Fibroblast of villous mesenchyme (primary cell): Measurements from ENCODE around the gene ALOX15B. TPM values are rescaled to one million over a fixed set of nuclear protein-coding genes. Genes with fewer than 3 reads are reported as not detected.
A peak's percentile ranks its signal among the peaks of the same experiment; 100 is the strongest.

Source experiments
- DNase-seq: peaks from one replicate; pipeline ENCODE4 v3.0.0-alpha.2; 2010; ENCODE audit warnings: low read depth
- H3K4me3 ChIP-seq: 2 replicates; pipeline ENCODE4 v1.5.1; 2011; ENCODE audit warnings: low read depth, mild to moderate bottlenecking, low read length
- total RNA-seq: library from RNA; depleted of rRNA; stranded (reverse); fragments of >200 nt; gene quantifications from 2 replicates; pipeline ENCODE4 v1.2.3, GENCODE V29; 2012
- TF ChIP-seq, protein P1 (sequence below): IDR thresholded peaks from 2 replicates; pipeline ENCODE4 v1.5.1; 2012; ENCODE audit warnings: low read depth, mild to moderate bottlenecking, low read length; ENCODE audit not compliant: insufficient read depth

ALOX15B gene
- total RNA-seq, 1 donor, result not detected

DNA sequence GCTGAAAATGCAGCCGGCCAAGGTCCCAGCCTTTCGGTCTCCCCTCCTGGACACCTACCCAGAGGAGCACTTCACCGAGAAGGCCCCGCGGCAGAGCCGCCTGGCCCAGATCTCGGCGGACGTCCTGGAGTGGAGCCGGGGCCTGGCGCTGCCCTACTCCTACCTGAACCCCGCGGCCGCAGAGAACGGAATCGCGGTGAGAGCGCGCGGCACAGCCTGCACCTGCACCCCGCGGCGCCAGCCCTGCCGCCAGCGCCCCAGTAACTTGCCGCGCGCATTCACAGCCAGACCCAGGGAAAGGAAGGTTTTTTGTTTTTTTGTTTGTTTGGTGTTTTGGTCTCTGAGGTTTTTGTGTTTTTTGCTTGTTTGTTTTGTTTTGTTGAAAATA is 33.5 kb downstream of the ALOX15B start:
- TF ChIP-seq, protein P1, sequence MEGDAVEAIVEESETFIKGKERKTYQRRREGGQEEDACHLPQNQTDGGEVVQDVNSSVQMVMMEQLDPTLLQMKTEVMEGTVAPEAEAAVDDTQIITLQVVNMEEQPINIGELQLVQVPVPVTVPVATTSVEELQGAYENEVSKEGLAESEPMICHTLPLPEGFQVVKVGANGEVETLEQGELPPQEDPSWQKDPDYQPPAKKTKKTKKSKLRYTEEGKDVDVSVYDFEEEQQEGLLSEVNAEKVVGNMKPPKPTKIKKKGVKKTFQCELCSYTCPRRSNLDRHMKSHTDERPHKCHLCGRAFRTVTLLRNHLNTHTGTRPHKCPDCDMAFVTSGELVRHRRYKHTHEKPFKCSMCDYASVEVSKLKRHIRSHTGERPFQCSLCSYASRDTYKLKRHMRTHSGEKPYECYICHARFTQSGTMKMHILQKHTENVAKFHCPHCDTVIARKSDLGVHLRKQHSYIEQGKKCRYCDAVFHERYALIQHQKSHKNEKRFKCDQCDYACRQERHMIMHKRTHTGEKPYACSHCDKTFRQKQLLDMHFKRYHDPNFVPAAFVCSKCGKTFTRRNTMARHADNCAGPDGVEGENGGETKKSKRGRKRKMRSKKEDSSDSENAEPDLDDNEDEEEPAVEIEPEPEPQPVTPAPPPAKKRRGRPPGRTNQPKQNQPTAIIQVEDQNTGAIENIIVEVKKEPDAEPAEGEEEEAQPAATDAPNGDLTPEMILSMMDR, result no peak
- DNase-seq, result no peak

DNA sequence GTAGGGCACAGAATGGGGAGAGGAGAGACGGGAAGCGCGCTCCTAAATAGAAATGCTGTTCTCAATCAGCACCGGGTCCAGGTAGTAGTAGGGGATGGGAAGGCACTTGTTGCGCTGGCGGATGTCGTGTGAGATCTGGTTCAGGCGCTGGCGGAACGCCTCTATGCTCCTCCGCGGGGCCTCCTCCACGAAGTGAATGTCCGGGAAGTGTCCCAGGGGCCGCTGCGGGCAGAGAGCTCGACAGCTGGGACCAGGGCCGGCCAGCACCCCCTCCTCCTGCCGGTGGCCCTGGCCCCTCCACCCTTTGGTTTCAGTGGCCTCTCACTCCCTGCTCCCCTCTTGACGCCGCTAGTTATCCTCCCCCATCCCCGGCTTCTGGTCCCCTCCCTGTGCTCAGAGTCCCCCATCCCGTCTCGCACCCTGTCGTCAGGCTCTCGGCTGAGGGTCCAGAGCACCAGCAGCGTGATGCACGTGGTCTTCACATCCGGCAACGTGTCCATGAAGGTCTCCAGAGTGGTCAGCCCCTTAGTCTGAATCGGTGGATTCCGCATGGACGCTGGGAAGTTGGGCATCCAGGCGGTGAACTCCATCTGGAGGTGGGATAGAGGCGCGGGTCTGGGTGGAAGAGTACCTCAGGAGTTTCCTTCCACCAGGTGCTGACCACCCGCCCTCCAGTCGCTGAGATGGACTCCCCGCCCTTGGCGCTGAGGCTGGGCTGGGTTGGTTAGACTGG is 34.0 kb downstream of the ALOX15B start:
- no peak for DNase-seq
- H3K4me3 ChIP-seq, result no peak overlapping the region
- TF ChIP-seq, protein P1, result no peak

More for the DNA sequence above, 33.5 kb downstream of the ALOX15B start:
- no peak overlapping the region for H3K4me3 ChIP-seq

DNA sequence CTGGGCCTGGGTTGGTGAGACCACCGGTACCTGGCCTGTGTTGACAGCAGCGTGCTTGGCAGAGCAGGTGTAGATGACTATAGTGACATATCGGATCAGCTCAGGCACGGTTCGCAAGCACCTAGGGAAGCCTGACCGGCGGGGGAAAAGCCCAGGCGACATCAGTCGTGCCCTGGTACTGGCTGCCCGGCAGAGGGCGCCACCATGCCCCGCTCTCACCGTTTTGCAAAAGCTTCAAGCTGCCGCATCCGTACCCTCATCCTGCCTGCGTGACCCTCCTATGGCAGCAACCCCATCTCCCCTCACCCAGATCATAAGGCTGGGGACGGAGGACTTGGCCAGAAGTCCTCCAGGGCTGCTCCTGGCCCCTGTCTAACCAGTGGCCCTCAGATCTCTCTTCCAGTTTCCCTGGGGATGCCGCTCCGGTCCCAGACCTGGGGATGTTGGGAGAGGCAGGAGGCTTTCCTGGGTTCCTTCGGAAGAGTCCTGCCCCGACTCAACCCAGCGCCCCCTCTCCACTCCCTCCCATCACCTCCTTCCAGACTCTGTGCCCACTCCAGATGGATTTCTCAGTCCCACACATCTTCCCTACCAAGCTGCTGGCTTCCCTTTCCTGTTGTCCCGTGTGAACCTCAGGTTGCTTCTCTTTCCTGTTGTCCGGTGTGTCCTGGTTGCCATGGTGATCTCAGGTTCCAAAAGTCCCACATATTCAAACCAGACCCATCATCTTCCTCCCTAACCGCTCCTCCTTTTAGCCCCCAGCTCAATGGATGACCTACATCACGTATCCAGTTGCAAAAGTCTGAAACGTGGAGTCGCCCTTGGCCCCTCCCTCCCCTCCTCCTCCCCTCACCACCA is 35.0 kb downstream of the ALOX15B start:
- no peak overlapping the region for H3K4me3 ChIP-seq
- peak; percentile 53 for DNase-seq
- TF ChIP-seq, protein P1, result peak; percentile 83

DNA sequence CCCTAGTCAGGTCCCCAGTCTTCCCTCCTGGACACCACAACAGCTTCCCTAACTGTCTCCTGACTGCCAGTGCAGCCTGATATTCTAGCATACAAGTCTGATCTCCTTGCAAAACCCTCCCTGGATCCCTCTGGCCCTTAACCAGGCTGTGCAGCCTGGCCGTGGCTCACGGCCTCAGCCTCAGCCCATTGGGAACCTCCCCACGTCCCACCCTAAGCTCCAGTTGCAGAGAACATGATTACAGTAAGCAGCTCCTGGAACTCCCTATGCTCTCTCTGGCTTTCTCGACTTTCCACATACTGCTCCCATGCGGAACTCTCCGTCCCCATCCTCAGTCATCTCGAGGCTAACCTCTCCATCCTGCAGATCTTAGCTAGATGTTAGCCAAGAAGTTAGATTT is 35.7 kb downstream of the ALOX15B start:
- no peak for DNase-seq
- H3K4me3 ChIP-seq, result no peak overlapping the region
- TF ChIP-seq, protein P1, result no peak

DNA sequence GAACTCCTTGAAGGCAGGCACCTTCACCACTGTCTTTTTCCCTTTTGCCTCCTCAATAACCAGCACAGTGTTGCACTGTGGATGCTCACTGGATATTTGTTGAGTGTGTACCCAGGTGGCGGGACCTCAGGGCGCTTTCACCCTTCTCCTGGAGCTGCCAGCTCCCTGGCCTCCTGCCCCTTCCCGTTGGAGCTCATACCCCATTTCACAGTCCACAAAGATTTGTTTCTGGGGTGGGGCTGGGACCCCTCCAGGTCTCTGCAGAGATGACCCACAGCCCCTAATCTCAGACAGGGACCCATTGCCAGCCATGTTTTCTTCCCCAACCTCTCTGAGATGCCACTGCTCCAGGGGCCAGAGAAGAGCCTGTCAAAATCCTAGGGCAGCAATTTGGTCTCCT is 36.2 kb downstream of the ALOX15B start:
- DNase-seq, result no peak
- H3K4me3 ChIP-seq, result no peak overlapping the region
- TF ChIP-seq, protein P1, result no peak

GRCh38 chr17:8075574-8076342 is 36.9 kb downstream of the ALOX15B start:
- no peak overlapping the region for H3K4me3 ChIP-seq
- TF ChIP-seq, protein P1, result no peak
- no peak for DNase-seq
